Gastrocnemius medialis (tissue), 4 donors: ENCODE data around the gene PKLR.

ENCODE experiments used
- POLR2A ChIP-seq, 2 donors: fragments of 450-650 bp; IDR thresholded peaks; one replicate each; pipeline ENCODE4 v1.6.1; 2017; ENCODE audit warnings: antibody characterized with exemption in 2 of 2, mild to moderate bottlenecking in 2 of 2, moderate library complexity in 2 of 2
- TF ChIP-seq, protein P1 (sequence below), 5 experiments: fragments of 450-650 bp in 3 of 5; fragments of 200-600 bp in 2 of 5; sonication (generic) in 2 of 5; IDR thresholded peaks in 4 of 5; conservative IDR thresholded peaks in 1 of 5; 1 replicate in 4 of 5; 2 replicates in 1 of 5; pipeline ENCODE4 v1.5.1; 2016 to 2019; ENCODE audit warnings: antibody characterized with exemption in 5 of 5, mild to moderate bottlenecking in 3 of 5, moderate library complexity in 3 of 5

DNA sequence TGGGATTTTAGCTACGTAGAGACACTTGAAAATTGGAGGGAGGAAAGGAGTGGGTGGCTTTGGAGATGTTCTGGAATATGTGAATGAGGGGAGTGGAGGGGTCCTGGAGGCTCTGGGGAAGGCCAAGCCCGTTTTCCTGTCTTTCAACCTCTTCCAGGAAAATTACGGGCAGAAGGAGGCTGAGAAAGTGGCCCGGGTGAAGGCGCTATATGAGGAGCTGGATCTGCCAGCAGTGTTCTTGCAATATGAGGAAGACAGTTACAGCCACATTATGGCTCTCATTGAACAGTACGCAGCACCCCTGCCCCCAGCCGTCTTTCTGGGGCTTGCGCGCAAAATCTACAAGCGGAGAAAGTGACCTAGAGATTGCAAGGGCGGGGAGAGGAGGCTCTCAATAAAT, 19.0 kb upstream of the PKLR start:
- TF ChIP-seq, protein P1, sequence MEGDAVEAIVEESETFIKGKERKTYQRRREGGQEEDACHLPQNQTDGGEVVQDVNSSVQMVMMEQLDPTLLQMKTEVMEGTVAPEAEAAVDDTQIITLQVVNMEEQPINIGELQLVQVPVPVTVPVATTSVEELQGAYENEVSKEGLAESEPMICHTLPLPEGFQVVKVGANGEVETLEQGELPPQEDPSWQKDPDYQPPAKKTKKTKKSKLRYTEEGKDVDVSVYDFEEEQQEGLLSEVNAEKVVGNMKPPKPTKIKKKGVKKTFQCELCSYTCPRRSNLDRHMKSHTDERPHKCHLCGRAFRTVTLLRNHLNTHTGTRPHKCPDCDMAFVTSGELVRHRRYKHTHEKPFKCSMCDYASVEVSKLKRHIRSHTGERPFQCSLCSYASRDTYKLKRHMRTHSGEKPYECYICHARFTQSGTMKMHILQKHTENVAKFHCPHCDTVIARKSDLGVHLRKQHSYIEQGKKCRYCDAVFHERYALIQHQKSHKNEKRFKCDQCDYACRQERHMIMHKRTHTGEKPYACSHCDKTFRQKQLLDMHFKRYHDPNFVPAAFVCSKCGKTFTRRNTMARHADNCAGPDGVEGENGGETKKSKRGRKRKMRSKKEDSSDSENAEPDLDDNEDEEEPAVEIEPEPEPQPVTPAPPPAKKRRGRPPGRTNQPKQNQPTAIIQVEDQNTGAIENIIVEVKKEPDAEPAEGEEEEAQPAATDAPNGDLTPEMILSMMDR (IDR thresholded peaks at IDR 0.05 in 4 of 5, conservative IDR thresholded peaks at IDR 0.05 in 1 of 5): no peak
- no peak for TF ChIP-seq POLR2A (IDR thresholded peaks at IDR 0.05)
